ENCODE measurements around the gene RHOJ.
"Not testable (repeated sequence)": the region's sequence is repeated elsewhere in the genome, so short reads cannot be mapped to it uniquely, and the experiment has no call there.

Gene RHOJ

GRCh38 chr14:63204407-63205043 is at the start of gene RHOJ:
Gene RHOJ (plus strand): TSS chr14:63204443. CDS start chr14:63204870, 427 bp downstream.
- TF ChIP-seq, protein P1, sequence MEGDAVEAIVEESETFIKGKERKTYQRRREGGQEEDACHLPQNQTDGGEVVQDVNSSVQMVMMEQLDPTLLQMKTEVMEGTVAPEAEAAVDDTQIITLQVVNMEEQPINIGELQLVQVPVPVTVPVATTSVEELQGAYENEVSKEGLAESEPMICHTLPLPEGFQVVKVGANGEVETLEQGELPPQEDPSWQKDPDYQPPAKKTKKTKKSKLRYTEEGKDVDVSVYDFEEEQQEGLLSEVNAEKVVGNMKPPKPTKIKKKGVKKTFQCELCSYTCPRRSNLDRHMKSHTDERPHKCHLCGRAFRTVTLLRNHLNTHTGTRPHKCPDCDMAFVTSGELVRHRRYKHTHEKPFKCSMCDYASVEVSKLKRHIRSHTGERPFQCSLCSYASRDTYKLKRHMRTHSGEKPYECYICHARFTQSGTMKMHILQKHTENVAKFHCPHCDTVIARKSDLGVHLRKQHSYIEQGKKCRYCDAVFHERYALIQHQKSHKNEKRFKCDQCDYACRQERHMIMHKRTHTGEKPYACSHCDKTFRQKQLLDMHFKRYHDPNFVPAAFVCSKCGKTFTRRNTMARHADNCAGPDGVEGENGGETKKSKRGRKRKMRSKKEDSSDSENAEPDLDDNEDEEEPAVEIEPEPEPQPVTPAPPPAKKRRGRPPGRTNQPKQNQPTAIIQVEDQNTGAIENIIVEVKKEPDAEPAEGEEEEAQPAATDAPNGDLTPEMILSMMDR (IDR thresholded peaks at IDR 0.05; ENCODE audit: low read depth, low read length, missing control alignments) = no peak
- peak within 1 kb of the TSS; percentile 48 for H3K4me3 ChIP-seq (replicated peaks; ENCODE audit: low read depth, low read length)
- DNase-seq (ENCODE audit: extremely low read depth, low read depth) = no peak

DNA sequence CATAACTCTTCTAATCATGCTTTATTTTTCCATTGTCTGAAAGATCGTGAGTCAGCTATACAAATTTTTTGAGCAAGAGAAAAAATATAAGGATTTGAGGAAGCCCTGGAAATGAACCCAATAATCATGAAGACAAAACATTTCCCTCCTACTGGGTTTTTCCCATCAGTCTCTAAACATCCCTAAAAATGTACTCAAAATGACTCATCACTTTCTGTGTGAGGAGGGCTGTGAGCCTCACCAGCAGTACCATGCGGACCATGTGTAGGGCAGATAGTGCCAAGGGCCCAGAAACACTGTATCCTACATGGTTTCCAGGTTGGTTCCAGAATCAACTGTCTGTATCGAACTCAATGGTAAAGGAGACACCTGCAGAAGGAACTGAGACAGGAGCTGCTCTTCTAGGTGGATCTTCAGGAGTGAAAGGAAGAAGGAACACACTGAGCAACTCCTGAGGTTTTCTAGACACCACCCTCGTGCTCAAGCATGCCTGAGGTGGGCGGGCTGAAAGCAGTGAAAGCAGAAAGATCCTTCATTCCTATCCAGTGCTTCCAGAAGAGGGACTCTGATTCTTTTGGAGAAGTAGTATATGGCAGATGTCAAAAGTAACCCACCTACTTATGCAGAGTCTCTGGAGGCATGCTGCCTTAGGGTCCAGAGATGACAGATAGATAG is 48.6 kb upstream of the RHOJ start:
- no peak for DNase-seq (ENCODE audit: extremely low read depth, low read depth)
- no peak overlapping the region for H3K4me3 ChIP-seq (replicated peaks; ENCODE audit: low read depth, low read length)
- TF ChIP-seq, protein P1 (IDR thresholded peaks at IDR 0.05; ENCODE audit: low read depth, low read length, missing control alignments) = no peak

DNA sequence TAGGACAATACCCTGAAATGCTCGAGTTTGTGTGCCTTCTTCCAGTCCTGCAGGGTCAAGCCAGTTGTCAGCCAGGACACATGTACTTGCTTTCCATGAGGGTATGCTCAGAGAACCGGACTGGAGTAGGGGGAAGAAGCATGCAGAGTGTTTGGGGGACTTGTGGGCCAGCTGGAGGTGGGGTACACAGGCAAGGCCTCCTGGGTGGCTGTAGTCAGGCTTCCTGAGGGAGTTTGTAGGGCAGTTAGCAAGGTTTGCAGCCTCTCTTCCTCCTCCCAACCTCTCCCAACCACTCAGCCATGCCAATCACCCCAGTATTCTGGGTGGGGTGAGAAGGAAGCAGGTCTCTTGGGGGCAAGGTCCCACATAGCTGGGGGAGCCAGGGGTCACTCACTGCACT is 47.0 kb upstream of the RHOJ start:
- no peak overlapping the region for H3K4me3 ChIP-seq (replicated peaks; ENCODE audit: low read depth, low read length)
- DNase-seq (ENCODE audit: extremely low read depth, low read depth) = no peak
- TF ChIP-seq, protein P1 (IDR thresholded peaks at IDR 0.05; ENCODE audit: low read depth, low read length, missing control alignments) = no peak

DNA sequence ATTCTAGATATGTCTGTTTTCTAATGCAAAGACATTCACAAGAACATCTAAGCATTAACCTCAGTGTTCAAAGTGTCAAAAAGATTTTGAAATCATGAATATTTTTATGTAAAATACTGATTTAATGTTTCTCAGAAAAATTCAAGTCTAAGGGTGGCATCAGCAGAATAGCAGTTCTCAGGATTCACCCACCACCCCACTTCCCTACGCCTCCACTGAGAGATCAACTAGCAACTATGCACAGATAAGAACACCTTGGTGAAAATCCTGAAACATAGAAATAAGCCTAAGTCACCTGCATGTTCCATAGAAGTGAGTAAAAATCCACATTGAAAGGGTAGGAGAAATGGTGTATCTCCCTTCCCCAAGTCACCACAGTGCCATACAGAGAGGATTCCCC is 40.9 kb upstream of the RHOJ start:
- no peak for DNase-seq (ENCODE audit: extremely low read depth, low read depth)
- H3K4me3 ChIP-seq (replicated peaks; ENCODE audit: low read depth, low read length) = no peak overlapping the region
- TF ChIP-seq, protein P1 (IDR thresholded peaks at IDR 0.05; ENCODE audit: low read depth, low read length, missing control alignments) = no peak

- no peak overlapping the region for H3K4me3 ChIP-seq (replicated peaks; ENCODE audit: low read depth, low read length)
- TF ChIP-seq, protein P1 (IDR thresholded peaks at IDR 0.05; ENCODE audit: low read depth, low read length, missing control alignments) = no peak
- DNase-seq (ENCODE audit: extremely low read depth, low read depth) = no peak
Observed at GRCh38 chr14:63164108-63164683, 40.0 kb upstream of the RHOJ start.

DNA sequence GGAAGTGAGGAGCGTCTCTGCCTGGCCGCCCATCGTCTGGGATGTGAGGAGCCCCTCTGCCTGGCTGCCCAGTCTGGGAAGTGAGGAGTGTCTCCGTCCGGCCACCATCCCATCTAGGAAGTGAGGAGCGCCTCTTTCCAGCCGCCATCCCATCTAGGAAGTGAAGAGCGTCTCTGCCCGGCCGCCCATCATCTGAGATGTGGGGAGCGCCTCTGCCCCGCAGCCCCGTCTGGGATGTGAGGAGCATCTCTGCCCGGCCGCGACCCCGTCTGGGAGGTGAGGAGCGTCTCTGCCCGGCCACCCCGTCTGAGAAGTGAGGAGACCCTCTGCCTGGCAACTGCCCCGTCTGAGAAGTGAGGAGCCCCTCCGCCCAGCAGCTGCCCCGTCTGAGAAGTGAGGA is 39.0 kb upstream of the RHOJ start:
- not testable (repeated sequence) for H3K4me3 ChIP-seq (replicated peaks; ENCODE audit: low read depth, low read length)

DNA sequence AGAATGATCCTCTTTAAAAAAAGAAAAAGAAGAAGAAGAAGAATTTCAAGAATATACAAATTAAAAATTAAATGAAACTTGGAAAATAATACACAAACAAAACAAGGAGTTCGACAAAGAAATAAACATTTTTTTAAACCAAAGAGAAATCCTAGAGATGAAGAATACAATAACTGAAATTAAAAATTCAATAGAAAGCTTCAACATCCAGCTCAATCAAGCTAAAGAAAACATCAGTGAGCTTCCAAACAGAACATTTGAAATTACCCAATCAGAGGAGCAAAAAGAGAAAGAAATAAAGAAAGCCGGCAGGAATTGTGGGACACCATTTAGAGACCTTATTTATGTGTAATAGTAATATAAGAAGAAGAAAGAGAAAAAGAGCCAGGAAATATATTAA is 37.2 kb upstream of the RHOJ start:
- no peak for DNase-seq (ENCODE audit: extremely low read depth, low read depth)
- TF ChIP-seq, protein P1 (IDR thresholded peaks at IDR 0.05; ENCODE audit: low read depth, low read length, missing control alignments) = no peak
- no peak overlapping the region for H3K4me3 ChIP-seq (replicated peaks; ENCODE audit: low read depth, low read length)

More for the DNA sequence above, 39.0 kb upstream of the RHOJ start:
- not testable (repeated sequence) for DNase-seq (ENCODE audit: extremely low read depth, low read depth)

All from HFF-Myc (cell line).